Thyroid gland (tissue), 4 donors: ENCODE results near the gene CTLA4. TPM values are rescaled to one million over a fixed set of nuclear protein-coding genes. Genes with fewer than 3 reads are reported as not detected.

ENCODE experiments used
- DNase-seq, 2 donors: peaks; one replicate each; pipeline ENCODE4 v3.0.0-alpha.2; 2019
- H3K27ac ChIP-seq, 3 donors: fragments of 200-600 bp; sonication (generic); 1 replicate in 2 of 3; 2 replicates in 1 of 3; pipeline ENCODE4 v1.5.1; 2016 to 2019; ENCODE audit warnings: mild to moderate bottlenecking in 1 of 3, moderate library complexity in 1 of 3
- H3K27me3 ChIP-seq: fragments of 200-600 bp; sonication (generic); one replicate; pipeline ENCODE4 v1.5.1; 2019
- H3K36me3 ChIP-seq, 2 donors: fragments of 200-600 bp; sonication (generic); one replicate each; pipeline ENCODE4 v1.5.1; 2016 to 2019
- H3K4me1 ChIP-seq, 2 donors: fragments of 200-600 bp; sonication (generic); one replicate each; pipeline ENCODE4 v1.5.1; 2017 to 2019
- H3K4me3 ChIP-seq, 3 donors: fragments of 200-600 bp; sonication (generic); replicated peaks in 1 of 3; 1 replicate in 2 of 3; 2 replicates in 1 of 3; pipeline ENCODE4 v1.5.1; 2016; ENCODE audit warnings: mild to moderate bottlenecking in 1 of 3
- H3K9me3 ChIP-seq: fragments of 200-600 bp; sonication (generic); one replicate; pipeline ENCODE4 v1.5.1; 2017
- POLR2A ChIP-seq, 2 donors: fragments of 450-650 bp; IDR thresholded peaks; one replicate each; pipeline ENCODE4 v1.6.1; 2017; ENCODE audit warnings: antibody characterized with exemption in 2 of 2, mild to moderate bottlenecking in 2 of 2, moderate library complexity in 1 of 2
- WGBS, 2 donors: methylation state at CpG; one replicate each; pipeline ENCODE4 v1.1.5; 2017; 5-methylcytosine and 5-hydroxymethylcytosine counted together
- intact Hi-C: fragments of 100-400 bp; cut with DNase I; formaldehyde crosslinking; loops from one replicate; pipeline ENCODE4 v1.15.1; 2023
- total RNA-seq, 4 donors: library from RNA; depleted of rRNA; stranded (reverse); fragments of >200 nt; gene quantifications; one replicate each; pipeline ENCODE4 v1.2.3, GENCODE V29; 2016
- TF ChIP-seq, protein P1 (sequence below), 6 experiments: fragments of 200-600 bp in 3 of 6; fragments of 450-650 bp in 3 of 6; sonication (generic) in 3 of 6; IDR thresholded peaks; one replicate each; pipeline ENCODE4 v1.5.1; 2016 to 2019; ENCODE audit warnings: antibody characterized with exemption in 6 of 6, mild to moderate bottlenecking in 2 of 6, inconsistent platforms in 1 of 6, moderate library complexity in 1 of 6

Gene CTLA4
- total RNA-seq, 4 donors from 2014 or later: 0.33 to 1.5 TPM; not detected in 2

DNA sequence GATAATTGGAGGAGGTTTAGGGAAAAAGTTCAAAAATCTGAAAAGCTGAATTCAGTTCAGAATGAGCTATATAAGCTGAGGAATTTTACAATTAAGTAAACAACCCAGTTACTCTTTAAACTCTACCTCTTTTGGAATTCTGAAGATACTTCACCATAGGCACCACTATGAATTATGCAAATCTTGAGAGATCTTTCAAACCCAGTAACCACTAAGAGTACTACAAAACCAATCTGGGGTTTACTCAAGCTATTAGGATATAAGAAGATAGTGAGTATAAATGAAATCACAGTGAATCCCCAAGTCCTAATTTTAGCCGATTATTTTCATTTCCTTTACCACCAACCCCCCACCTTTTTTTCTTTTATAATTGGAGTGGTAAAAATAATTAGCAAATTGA, 6.0 kb upstream of the CTLA4 start:
- Histone ChIP-seq H3K4me1 (no peaks in the 10 kb centered on the region), H3K4me3 (no peak overlapping the region), H3K27ac (no peak overlapping the region), H3K9me3 (no peaks in the 10 kb centered on the region), H3K36me3 (no peaks in the 10 kb centered on the region), H3K27me3 (no peaks in the 10 kb centered on the region)
- 78 to 83% methylated on average over 1 of the region's 1 CpG for WGBS, 2 donors
- no peak for DNase-seq
- TF ChIP-seq POLR2A (IDR thresholded peaks at IDR 0.05): no peak
- TF ChIP-seq, protein P1, sequence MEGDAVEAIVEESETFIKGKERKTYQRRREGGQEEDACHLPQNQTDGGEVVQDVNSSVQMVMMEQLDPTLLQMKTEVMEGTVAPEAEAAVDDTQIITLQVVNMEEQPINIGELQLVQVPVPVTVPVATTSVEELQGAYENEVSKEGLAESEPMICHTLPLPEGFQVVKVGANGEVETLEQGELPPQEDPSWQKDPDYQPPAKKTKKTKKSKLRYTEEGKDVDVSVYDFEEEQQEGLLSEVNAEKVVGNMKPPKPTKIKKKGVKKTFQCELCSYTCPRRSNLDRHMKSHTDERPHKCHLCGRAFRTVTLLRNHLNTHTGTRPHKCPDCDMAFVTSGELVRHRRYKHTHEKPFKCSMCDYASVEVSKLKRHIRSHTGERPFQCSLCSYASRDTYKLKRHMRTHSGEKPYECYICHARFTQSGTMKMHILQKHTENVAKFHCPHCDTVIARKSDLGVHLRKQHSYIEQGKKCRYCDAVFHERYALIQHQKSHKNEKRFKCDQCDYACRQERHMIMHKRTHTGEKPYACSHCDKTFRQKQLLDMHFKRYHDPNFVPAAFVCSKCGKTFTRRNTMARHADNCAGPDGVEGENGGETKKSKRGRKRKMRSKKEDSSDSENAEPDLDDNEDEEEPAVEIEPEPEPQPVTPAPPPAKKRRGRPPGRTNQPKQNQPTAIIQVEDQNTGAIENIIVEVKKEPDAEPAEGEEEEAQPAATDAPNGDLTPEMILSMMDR (IDR thresholded peaks at IDR 0.05): no peak
- intact Hi-C loops: no loop called here

DNA sequence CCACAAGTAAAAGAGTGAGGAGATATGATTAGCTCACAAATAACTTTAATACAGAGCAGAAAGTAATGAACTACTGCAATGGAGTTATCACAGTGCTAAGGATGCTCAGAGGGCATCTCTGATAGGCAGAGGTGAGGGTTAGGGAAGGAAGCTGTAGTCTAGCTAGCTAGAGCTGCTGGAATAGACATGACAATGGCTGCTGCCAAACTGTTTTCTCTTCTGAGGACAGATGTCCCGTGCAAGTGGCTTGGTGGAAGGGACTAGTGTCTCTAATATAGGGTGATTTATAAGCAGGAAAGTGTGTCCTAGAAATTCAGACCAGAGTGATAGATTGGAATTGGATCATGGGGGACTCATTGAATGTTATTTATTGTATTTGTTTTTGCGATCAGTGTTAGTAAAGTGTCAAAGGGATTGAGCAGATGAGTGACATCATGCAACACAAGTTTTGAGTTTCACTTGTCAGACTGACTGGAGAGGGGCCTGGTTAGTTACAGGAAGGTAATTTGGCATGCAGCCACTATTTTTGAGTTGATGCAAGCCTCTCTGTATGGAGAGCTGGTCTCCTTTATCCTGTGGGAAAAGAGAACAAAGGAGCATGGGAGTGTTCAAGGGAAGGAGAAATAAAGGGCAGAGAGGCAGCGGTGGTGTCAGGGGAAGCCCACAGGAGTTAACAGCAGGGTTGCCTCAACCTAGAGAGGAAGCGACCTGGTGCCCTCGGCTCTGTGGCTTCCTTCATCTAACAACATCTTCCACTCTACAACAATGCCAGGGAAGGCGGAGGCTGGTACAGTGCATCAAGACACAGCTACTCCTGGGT, 1.9 kb downstream of the CTLA4 start:
- TF ChIP-seq POLR2A (IDR thresholded peaks at IDR 0.05): no peak
- TF ChIP-seq, protein P1 (IDR thresholded peaks at IDR 0.05): no peak
- H3K9me3 ChIP-seq: no peaks in the 10 kb centered on the region
- DNase-seq: no peak
- no peak overlapping the region for H3K4me3 ChIP-seq
- no peak overlapping the region for H3K27ac ChIP-seq
- H3K27me3 ChIP-seq: no peaks in the 10 kb centered on the region
- H3K4me1 ChIP-seq: no peaks in the 10 kb centered on the region
- 73 to 77% methylated on average over 6 of the region's 6 CpGs for WGBS, 2 donors
- intact Hi-C loops: no loop called here
- H3K36me3 ChIP-seq: no peaks in the 10 kb centered on the region

DNA sequence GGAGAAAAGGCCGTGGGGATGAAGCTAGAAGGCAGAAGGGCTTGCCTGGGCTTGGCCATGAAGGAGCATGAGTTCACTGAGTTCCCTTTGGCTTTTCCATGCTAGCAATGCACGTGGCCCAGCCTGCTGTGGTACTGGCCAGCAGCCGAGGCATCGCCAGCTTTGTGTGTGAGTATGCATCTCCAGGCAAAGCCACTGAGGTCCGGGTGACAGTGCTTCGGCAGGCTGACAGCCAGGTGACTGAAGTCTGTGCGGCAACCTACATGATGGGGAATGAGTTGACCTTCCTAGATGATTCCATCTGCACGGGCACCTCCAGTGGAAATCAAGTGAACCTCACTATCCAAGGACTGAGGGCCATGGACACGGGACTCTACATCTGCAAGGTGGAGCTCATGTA, 2.9 kb downstream of the CTLA4 start:
- 78 to 92% methylated on average over 7 to 9 of the region's 9 CpGs for WGBS, 2 donors

DNA sequence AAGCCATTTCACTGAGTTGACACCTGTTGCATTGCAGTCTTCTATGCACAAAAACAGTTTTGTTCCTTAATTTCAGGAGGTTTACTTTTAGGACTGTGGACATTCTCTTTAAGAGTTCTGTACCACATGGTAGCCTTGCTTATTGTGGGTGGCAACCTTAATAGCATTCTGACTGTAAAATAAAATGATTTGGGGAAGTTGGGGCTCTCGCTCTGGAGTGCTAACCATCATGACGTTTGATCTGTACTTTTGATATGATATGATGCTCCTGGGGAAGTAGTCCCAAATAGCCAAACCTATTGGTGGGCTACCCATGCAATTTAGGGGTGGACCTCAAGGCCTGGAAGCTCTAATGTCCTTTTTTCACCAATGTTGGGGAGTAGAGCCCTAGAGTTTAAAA, 3.4 kb downstream of the CTLA4 start:
- H3K36me3 ChIP-seq: no peaks in the 10 kb centered on the region
- DNase-seq: no peak
- H3K27me3 ChIP-seq: no peaks in the 10 kb centered on the region
- H3K27ac ChIP-seq: no peak overlapping the region
- no peaks in the 10 kb centered on the region for H3K4me1 ChIP-seq
- no peak overlapping the region for H3K4me3 ChIP-seq
- no peaks in the 10 kb centered on the region for H3K9me3 ChIP-seq
- intact Hi-C loops: no loop called here
- TF ChIP-seq, protein P1 (IDR thresholded peaks at IDR 0.05): no peak
- no peak for TF ChIP-seq POLR2A (IDR thresholded peaks at IDR 0.05)
- 87 to 88% methylated on average over 2 of the region's 2 CpGs for WGBS, 2 donors

More for the DNA sequence above, 2.9 kb downstream of the CTLA4 start:
- Histone ChIP-seq H3K4me3 (no peak overlapping the region), H3K27me3 (no peaks in the 10 kb centered on the region), H3K4me1 (no peaks in the 10 kb centered on the region), H3K36me3 (no peaks in the 10 kb centered on the region), H3K9me3 (no peaks in the 10 kb centered on the region), H3K27ac (no peak overlapping the region)
- intact Hi-C loops: no loop called here
- TF ChIP-seq POLR2A (IDR thresholded peaks at IDR 0.05): no peak
- TF ChIP-seq, protein P1 (IDR thresholded peaks at IDR 0.05): no peak
- no peak for DNase-seq

DNA sequence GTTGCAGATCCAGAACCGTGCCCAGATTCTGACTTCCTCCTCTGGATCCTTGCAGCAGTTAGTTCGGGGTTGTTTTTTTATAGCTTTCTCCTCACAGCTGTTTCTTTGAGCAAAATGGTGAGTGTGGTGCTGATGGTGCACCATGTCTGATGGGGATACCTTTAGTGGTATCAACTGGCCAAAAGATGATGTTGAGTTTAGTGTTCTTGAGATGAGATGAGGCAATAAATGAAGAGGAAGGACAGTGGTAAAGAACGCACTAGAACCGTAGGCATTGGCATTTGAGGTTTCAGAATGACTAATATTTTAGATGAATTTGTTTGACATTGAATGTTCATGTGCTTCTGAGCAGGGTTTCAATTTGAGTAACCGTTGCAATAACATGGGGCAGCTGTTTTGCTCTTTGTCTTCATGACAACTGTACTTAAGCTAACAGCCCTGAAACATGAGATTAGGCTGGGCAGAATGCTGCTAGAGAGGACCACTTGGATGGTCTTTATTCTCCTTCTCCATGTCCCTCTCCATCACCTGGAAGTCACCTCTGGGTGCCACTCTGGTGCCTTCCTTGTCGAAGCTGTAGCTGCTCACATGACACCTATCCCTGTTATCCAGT, 3.9 kb downstream of the CTLA4 start:
- no peaks in the 10 kb centered on the region for H3K4me1 ChIP-seq
- H3K4me3 ChIP-seq: no peak overlapping the region
- TF ChIP-seq, protein P1 (IDR thresholded peaks at IDR 0.05): no peak
- TF ChIP-seq POLR2A (IDR thresholded peaks at IDR 0.05): no peak
- WGBS, 2 donors: 80 to 83% methylated on average over 6 of the region's 6 CpGs
- DNase-seq: no peak
- intact Hi-C loops: no loop called here
- no peaks in the 10 kb centered on the region for H3K36me3 ChIP-seq
- no peaks in the 10 kb centered on the region for H3K9me3 ChIP-seq
- H3K27me3 ChIP-seq: no peaks in the 10 kb centered on the region
- no peak overlapping the region for H3K27ac ChIP-seq
